ENCODE data around the gene C1QTNF6.

GRCh38 chr22:37182101-37182948, 5.7 kb downstream of the C1QTNF6 start:
- TF ChIP-seq POLR2AphosphoS5 (IDR thresholded peaks at IDR 0.05; ENCODE audit: low read depth, low read length), result no peak
- TF ChIP-seq, protein P1, sequence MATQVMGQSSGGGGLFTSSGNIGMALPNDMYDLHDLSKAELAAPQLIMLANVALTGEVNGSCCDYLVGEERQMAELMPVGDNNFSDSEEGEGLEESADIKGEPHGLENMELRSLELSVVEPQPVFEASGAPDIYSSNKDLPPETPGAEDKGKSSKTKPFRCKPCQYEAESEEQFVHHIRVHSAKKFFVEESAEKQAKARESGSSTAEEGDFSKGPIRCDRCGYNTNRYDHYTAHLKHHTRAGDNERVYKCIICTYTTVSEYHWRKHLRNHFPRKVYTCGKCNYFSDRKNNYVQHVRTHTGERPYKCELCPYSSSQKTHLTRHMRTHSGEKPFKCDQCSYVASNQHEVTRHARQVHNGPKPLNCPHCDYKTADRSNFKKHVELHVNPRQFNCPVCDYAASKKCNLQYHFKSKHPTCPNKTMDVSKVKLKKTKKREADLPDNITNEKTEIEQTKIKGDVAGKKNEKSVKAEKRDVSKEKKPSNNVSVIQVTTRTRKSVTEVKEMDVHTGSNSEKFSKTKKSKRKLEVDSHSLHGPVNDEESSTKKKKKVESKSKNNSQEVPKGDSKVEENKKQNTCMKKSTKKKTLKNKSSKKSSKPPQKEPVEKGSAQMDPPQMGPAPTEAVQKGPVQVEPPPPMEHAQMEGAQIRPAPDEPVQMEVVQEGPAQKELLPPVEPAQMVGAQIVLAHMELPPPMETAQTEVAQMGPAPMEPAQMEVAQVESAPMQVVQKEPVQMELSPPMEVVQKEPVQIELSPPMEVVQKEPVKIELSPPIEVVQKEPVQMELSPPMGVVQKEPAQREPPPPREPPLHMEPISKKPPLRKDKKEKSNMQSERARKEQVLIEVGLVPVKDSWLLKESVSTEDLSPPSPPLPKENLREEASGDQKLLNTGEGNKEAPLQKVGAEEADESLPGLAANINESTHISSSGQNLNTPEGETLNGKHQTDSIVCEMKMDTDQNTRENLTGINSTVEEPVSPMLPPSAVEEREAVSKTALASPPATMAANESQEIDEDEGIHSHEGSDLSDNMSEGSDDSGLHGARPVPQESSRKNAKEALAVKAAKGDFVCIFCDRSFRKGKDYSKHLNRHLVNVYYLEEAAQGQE (IDR thresholded peaks at IDR 0.05; ENCODE audit: insufficient read depth in 1 of 2, low read depth in 2 of 2, low read length in 2 of 2), result no peak
- no peak for TF ChIP-seq SIN3A (IDR thresholded peaks at IDR 0.05; ENCODE audit: borderline replicate concordance, insufficient read depth, low read length)
- no peak for TF ChIP-seq TAF1 (IDR thresholded peaks at IDR 0.05; ENCODE audit: borderline replicate concordance, insufficient read depth, low read length)
- no peak for TF ChIP-seq FOXP2 (optimal IDR thresholded peaks at IDR 0.05; ENCODE audit: borderline replicate concordance, extremely low read depth, extremely low read length, insufficient read depth)

Data from PFSK-1 (cell line).